ENCODE measurements around the gene ANKRD33B.

The ANKRD33B gene

GRCh38 chr5:10522224-10522611 is 41.7 kb upstream of the ANKRD33B start:
- no peak overlapping the region for H3K4me3 ChIP-seq (ENCODE audit: low read depth, low read length)
- no peak for DNase-seq (ENCODE audit: low read depth)
- TF ChIP-seq, protein P1, sequence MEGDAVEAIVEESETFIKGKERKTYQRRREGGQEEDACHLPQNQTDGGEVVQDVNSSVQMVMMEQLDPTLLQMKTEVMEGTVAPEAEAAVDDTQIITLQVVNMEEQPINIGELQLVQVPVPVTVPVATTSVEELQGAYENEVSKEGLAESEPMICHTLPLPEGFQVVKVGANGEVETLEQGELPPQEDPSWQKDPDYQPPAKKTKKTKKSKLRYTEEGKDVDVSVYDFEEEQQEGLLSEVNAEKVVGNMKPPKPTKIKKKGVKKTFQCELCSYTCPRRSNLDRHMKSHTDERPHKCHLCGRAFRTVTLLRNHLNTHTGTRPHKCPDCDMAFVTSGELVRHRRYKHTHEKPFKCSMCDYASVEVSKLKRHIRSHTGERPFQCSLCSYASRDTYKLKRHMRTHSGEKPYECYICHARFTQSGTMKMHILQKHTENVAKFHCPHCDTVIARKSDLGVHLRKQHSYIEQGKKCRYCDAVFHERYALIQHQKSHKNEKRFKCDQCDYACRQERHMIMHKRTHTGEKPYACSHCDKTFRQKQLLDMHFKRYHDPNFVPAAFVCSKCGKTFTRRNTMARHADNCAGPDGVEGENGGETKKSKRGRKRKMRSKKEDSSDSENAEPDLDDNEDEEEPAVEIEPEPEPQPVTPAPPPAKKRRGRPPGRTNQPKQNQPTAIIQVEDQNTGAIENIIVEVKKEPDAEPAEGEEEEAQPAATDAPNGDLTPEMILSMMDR (IDR thresholded peaks at IDR 0.05; ENCODE audit: insufficient read depth, low read depth, low read length, missing control alignments), result no peak

DNA sequence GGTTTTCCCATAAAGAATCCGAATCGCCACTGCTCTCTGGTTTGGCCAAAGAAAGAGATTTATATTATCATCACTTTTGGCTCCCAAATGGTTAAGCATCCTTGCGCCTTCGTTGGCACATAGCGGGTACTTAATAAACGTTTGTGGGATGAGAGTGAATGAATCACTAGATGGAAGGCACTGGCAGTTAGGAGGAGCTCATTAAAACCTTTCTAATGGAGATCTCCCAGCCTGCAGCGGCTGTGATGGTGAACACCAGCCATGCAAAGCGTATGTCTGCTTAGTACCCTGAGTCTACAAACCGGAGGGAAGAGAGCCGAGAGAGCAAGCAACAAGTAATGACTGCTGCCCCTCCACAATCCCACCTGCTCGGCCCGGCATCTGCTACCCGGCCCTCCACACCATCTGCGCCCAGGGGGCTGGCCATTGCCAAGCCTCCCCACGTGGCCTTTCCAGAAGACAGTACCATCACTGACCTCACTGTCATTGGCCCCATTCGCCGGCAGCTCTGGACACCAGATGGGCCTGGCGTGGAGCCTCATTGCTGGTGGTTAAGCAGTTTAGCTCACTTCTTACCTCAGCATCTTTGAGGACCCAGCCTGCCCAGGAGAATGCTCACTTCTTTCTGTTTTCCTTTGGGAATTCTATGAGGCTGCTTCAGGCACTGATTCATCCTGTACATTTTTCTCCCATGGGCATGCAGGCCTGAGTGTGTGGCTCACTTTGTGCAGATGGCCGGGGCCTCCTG is 39.3 kb upstream of the ANKRD33B start:
- H3K4me3 ChIP-seq (ENCODE audit: low read depth, low read length), result no peak overlapping the region
- TF ChIP-seq, protein P1 (IDR thresholded peaks at IDR 0.05; ENCODE audit: insufficient read depth, low read depth, low read length, missing control alignments), result no peak
- no peak for DNase-seq (ENCODE audit: low read depth)

- no peak overlapping the region for H3K4me3 ChIP-seq (ENCODE audit: low read depth, low read length)
- TF ChIP-seq, protein P1 (IDR thresholded peaks at IDR 0.05; ENCODE audit: insufficient read depth, low read depth, low read length, missing control alignments), result no peak
- peak; percentile 52 for DNase-seq (ENCODE audit: low read depth)
Measured at GRCh38 chr5:10525124-10525495, 38.8 kb upstream of the ANKRD33B start.

GRCh38 chr5:10527281-10527950 is 36.5 kb upstream of the ANKRD33B start:
- DNase-seq (ENCODE audit: low read depth), result no peak
- TF ChIP-seq, protein P1 (IDR thresholded peaks at IDR 0.05; ENCODE audit: insufficient read depth, low read depth, low read length, missing control alignments), result no peak
- no peak overlapping the region for H3K4me3 ChIP-seq (ENCODE audit: low read depth, low read length)

DNA sequence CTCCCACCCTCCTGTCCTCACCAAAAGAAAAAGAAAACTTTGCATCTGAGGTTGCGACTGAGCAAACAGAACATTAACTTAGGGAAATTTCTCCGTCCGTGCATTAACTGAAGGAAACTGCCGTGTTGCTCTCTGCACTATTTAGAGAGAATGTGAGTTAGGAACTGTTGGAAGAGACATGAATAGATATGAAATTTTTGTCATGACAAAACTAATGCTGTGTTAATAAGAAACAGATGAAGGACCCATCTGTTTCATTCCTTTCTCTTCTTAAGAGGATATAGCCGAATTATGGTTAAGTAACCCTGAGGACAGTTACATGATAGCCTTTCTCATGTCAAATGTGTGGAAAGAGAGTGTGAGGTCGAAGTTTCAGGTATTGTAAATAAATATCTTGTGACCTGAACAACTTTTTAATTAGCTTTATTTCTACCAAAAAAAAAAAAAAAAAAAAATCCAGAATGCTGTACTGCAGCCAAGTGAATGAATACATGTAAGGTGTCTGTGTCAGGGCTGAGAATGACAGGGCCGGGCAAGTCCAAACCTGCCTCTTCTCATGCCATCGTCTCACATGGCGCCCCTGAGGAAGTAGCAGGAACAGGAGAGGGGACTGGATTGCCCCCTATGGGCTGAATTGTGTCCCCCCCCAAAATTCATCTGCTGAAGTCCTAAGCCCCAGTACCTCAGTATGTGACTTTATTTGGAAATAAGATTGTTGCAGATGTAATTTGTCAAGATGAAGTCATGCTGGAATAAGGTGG is 35.6 kb upstream of the ANKRD33B start:
- no peak overlapping the region for H3K4me3 ChIP-seq (ENCODE audit: low read depth, low read length)
- peak; percentile 45 for DNase-seq (ENCODE audit: low read depth)
- TF ChIP-seq, protein P1 (IDR thresholded peaks at IDR 0.05; ENCODE audit: insufficient read depth, low read depth, low read length, missing control alignments), result no peak

DNA sequence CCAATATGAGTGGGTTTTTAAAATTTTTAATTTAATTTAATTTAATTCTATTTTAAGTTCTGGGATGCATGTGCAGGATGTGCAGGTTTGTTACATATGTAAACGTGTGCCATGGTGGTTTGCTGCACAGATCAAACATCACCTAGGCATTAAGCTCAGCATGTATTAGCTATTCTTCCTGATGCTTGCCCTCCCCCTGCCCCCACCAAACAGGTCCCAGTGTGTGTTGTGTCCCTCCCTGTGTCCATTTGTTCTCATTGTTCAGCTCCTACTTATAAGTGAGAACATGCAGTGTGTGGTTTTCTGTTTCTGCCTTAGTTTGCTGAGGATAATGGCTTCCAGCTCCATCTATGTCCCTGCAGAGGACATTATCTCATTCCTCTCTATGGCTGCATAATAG is 35.0 kb upstream of the ANKRD33B start:
- TF ChIP-seq, protein P1 (IDR thresholded peaks at IDR 0.05; ENCODE audit: insufficient read depth, low read depth, low read length, missing control alignments), result no peak
- no peak for DNase-seq (ENCODE audit: low read depth)

More for the DNA sequence above, 35.0 kb upstream of the ANKRD33B start:
- H3K4me3 ChIP-seq (ENCODE audit: low read depth, low read length), result no peak overlapping the region

All from GM12865 (cell line).